ENCODE results near the gene RAMP2. TPM values are rescaled to one million over a fixed set of nuclear protein-coding genes. Genes with fewer than 3 reads are reported as not detected.

Gene RAMP2
- total RNA-seq, 2 experiments from 2014 or later = not detected

GRCh38 chr17:42779304-42779935 is 18.4 kb downstream of the RAMP2 start:
- H3K9me3 ChIP-seq (ENCODE audit: low read length) = no peaks in the 10 kb centered on the region
- POLR2A ChIA-PET = interaction anchor here (0.6 kb wide), 1 partner anchor 23 kb away, joined by 3 read pairs; no protein-coding TSS in a partner anchor
- intact Hi-C loops (cut with micrococcal nuclease; ENCODE audit: unreplicated experiment) = no loop called here
- H3K4me1 ChIP-seq (ENCODE audit: insufficient read depth, low read length, poor library complexity, severe bottlenecking) = peaks cover 3% of the 10 kb centered on the region
- no peak overlapping the region for H2AFZ ChIP-seq (ENCODE audit: low read length)
- no TSS peak for BruUV-seq (replicated peaks)
- H3K4me2 ChIP-seq (ENCODE audit: low read length) = no peak overlapping the region
- no peak for TF ChIP-seq CTCF (conservative IDR thresholded peaks at IDR 0.05; ENCODE audit: low read length)
- no peak for TF ChIP-seq EZH2phosphoT487 (IDR thresholded peaks at IDR 0.05; ENCODE audit: borderline replicate concordance, low read depth, low read length)
- no peak for DNase-seq (ENCODE audit: low spot score)
- peaks cover 43% of the 10 kb centered on the region for H3K36me3 ChIP-seq (ENCODE audit: insufficient read depth, low read length)
- no peak overlapping the region for H3K4me3 ChIP-seq (ENCODE audit: low read depth, low read length, poor library complexity, severe bottlenecking)
- H3K79me2 ChIP-seq (ENCODE audit: insufficient read depth, low read depth, low read length) = peaks cover 2% of the 10 kb centered on the region; the same call in 1 of the 2 replicates
- H4K20me1 ChIP-seq (ENCODE audit: insufficient read depth, low read length) = no peaks in the 10 kb centered on the region
- no peaks in the 10 kb centered on the region for H3K9me2 ChIP-seq (ENCODE audit: insufficient read depth, low read length)
- H3K27ac ChIP-seq (ENCODE audit: low read depth, low read length, poor library complexity, severe bottlenecking) = no peak overlapping the region
- CTCF ChIA-PET (ENCODE audit: unreplicated experiment) = no interaction called here

- no peak within 1 kb of the TSS for H3K27ac ChIP-seq (ENCODE audit: low read depth, low read length, poor library complexity, severe bottlenecking)
- DNase-seq (ENCODE audit: low spot score) = no peak
- CTCF ChIA-PET (ENCODE audit: unreplicated experiment) = interaction anchor here (0.6 kb wide), 1 partner anchor 125 kb away, joined by 3 read pairs; no protein-coding TSS in a partner anchor
- no peaks in the 10 kb centered on the region for H4K20me1 ChIP-seq (ENCODE audit: insufficient read depth, low read length)
- H3K9me3 ChIP-seq (ENCODE audit: low read length) = no peaks in the 10 kb centered on the region
- intact Hi-C loops (cut with micrococcal nuclease; ENCODE audit: unreplicated experiment) = no loop called here
- no peak within 1 kb of the TSS for H2AFZ ChIP-seq (ENCODE audit: low read length)
- peaks cover 40% of the 10 kb centered on the region for H3K36me3 ChIP-seq (ENCODE audit: insufficient read depth, low read length)
- no TSS peak for BruUV-seq (replicated peaks)
- no peak within 1 kb of the TSS for H3K4me3 ChIP-seq (ENCODE audit: low read depth, low read length, poor library complexity, severe bottlenecking)
- no peak for TF ChIP-seq CTCF (conservative IDR thresholded peaks at IDR 0.05; ENCODE audit: low read length)
- no peak for TF ChIP-seq EZH2phosphoT487 (IDR thresholded peaks at IDR 0.05; ENCODE audit: borderline replicate concordance, low read depth, low read length)
- H3K79me2 ChIP-seq (ENCODE audit: insufficient read depth, low read depth, low read length) = no peaks in the 10 kb centered on the region
- POLR2A ChIA-PET = no interaction called here
- H3K9me2 ChIP-seq (ENCODE audit: insufficient read depth, low read length) = no peaks in the 10 kb centered on the region
- H3K4me2 ChIP-seq (ENCODE audit: low read length) = no peak within 1 kb of the TSS
- H3K4me1 ChIP-seq (ENCODE audit: insufficient read depth, low read length, poor library complexity, severe bottlenecking) = no peaks in the 10 kb centered on the region
Observed at GRCh38 chr17:42779936-42780850, 19.2 kb downstream of the RAMP2 start, which contains the start of gene WNK4. Gene WNK4, plus strand, starts transcription at chr17:42780610. Its CDS starts 89 bp downstream, at chr17:42780699.

Measured in OCI-LY7 (cell line).